CD4-positive, alpha-beta T cell (primary cell): ENCODE data around the gene WIPI1. TPM values are rescaled to one million over a fixed set of nuclear protein-coding genes. Genes with fewer than 3 reads are reported as not detected.
"Not testable (repeated sequence)": the region's sequence is repeated elsewhere in the genome, so short reads cannot be mapped to it uniquely, and the experiment has no call there.

Experiments
- ATAC-seq: fragments of 200-7000 bp; cut with Tn5 transposase; one replicate; pipeline ENCODE4 v1.10.0; 2022; ENCODE audit warnings: mild to moderate bottlenecking; ENCODE audit not compliant: poor library complexity
- CTCF ChIA-PET: fragments of 350-600 bp; sonication (Branson Sonifier 250); formaldehyde crosslinking; loops from one replicate; lab custom pipeline; 2021; ENCODE audit warnings: antibody characterized with exemption, inconsistent platforms; lab: Charles Lee
- POLR2A ChIA-PET: fragments of 350-600 bp; sonication (Branson Sonifier 250); formaldehyde crosslinking; loops from one replicate; lab custom pipeline; 2021; ENCODE audit warnings: antibody characterized with exemption, inconsistent platforms; lab: Charles Lee
- DNase-seq, 14 experiments: peaks; one replicate each; pipeline ENCODE4 v3.0.0-alpha.2; 2013 to 2020; ENCODE audit warnings: mixed read lengths in 2 of 14
- H3K27ac ChIP-seq, 2 donors: one replicate each; pipeline versions ENCODE4 v1.5.1 to v1.7.0; 2013; ENCODE audit warnings: low read length in 2 of 2, low read depth in 1 of 2, mild to moderate bottlenecking in 1 of 2
- H3K27me3 ChIP-seq, 2 experiments: 1 replicate in 1 of 2; 2 replicates in 1 of 2; pipeline versions ENCODE4 v1.6.1 to v1.7.0; 2013; ENCODE audit warnings: low read length in 2 of 2, control low read depth in 1 of 2, mild to moderate bottlenecking in 1 of 2, moderate library complexity in 1 of 2; ENCODE audit not compliant: insufficient read depth in 2 of 2, control insufficient read depth in 1 of 2
- H3K36me3 ChIP-seq: one replicate; pipeline ENCODE4 v1.6.1; 2013; ENCODE audit warnings: low read length, control low read depth; ENCODE audit not compliant: insufficient read depth
- H3K4me1 ChIP-seq: one replicate; pipeline ENCODE4 v1.6.1; 2013; ENCODE audit warnings: low read length, control low read depth; ENCODE audit not compliant: insufficient read depth
- H3K4me3 ChIP-seq: one replicate; pipeline ENCODE4 v1.5.1; 2013; ENCODE audit warnings: mild to moderate bottlenecking, low read length, moderate library complexity
- H3K9me3 ChIP-seq, 2 experiments: 1 replicate in 1 of 2; 2 replicates in 1 of 2; pipeline versions ENCODE4 v1.6.1 to v1.7.0; 2013; ENCODE audit warnings: low read length in 2 of 2, mild to moderate bottlenecking in 2 of 2, control low read depth in 1 of 2, moderate library complexity in 1 of 2; ENCODE audit not compliant: control insufficient read depth in 1 of 2, insufficient read depth in 1 of 2
- H3K27ac Mint-ChIP-seq: one replicate; pipeline ENCODE4 v1.8.0; 2020; ENCODE audit warnings: mixed read lengths
- H3K27me3 Mint-ChIP-seq: one replicate; pipeline ENCODE4 v1.8.0; 2021; ENCODE audit warnings: mixed read lengths
- H3K36me3 Mint-ChIP-seq: one replicate; pipeline ENCODE4 v1.8.0; 2021; ENCODE audit warnings: low read depth, mixed read lengths
- H3K4me1 Mint-ChIP-seq: one replicate; pipeline ENCODE4 v1.8.0; 2021; ENCODE audit warnings: low read depth, mixed read lengths
- H3K4me3 Mint-ChIP-seq: one replicate; pipeline ENCODE4 v1.8.0; 2020; ENCODE audit warnings: mild to moderate bottlenecking, mixed read lengths
- H3K9me3 Mint-ChIP-seq: one replicate; pipeline ENCODE4 v1.8.0; 2020; ENCODE audit warnings: mixed read lengths
- intact Hi-C, 2 experiments: fragments of 100-400 bp; cut with DNase I in 1 of 2; cut with micrococcal nuclease in 1 of 2; formaldehyde crosslinking; loops; one replicate each; pipeline versions ENCODE4 v1.15.1 to v1.9.0; 2023 to 2025; cut with DNase I, micrococcal nuclease
- total RNA-seq, 174 experiments: library from RNA in 2 of 174; stranded (reverse) in 2 of 174; gene quantifications; one replicate each; pipeline ENCODE4 v1.2.3 and lab custom pipeline; 2021 to 2026
- TF ChIP-seq, protein P1 (sequence below): fragments of 200-600 bp; IDR thresholded peaks from one replicate; pipeline ENCODE4 v1.8.0; 2022; ENCODE audit warnings: antibody characterized with exemption, mild to moderate bottlenecking

WIPI1 gene
- total RNA-seq, 2 experiments from 2014 or later = 2.0 to 2.6 TPM

DNA sequence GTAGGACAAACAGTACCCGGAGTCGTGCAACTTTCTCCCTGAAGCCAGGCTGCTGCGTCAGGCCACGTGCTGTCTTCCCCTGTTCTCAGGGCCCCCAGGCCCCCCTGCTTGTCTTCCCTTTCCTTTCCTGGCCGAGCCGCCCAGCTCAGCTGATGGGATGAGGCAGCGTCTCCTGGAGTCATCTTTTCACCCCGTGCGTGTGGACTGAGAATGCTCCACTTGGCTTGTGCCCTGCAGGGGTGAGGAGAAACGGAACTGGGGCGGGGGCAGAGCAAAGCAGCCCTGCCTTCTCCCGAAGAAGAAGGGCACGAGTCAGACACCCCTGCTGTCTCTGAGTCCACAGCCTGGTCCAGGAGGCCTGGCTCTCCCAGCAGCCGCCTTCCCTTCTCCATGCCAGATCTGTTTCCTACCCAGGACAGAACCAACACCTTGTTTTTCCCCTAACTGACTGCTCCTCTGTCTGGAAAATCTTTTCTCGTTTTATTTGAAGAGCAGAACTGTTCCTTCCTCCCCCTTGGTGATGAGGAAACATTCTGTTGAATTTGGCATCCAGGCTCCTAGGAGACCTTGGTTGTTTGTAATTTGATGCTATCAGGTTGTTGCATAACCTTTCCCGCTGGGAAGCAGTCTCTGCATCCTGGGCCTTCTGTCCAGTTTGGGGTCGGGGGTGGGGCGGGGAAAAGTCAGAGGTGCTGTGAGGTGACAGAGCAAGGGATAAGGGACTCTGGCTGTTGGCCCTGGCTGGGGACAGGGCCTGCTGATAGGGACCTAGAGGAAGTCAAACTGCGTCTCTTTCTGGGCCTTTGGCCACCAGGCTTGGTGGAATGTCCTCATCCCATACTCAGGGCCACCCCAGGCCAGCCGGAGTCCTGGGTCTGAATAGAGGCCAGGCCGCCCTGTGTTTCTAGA is 78.8 kb downstream of the WIPI1 start:
- Mint-ChIP-seq H3K36me3 (no peaks in the 10 kb centered on the region), H3K27ac (no peak overlapping the region), H3K4me1 (peaks cover 15% of the 10 kb centered on the region), H3K4me3 (no peak overlapping the region), H3K9me3 (no peaks in the 10 kb centered on the region), H3K27me3 (no peaks in the 10 kb centered on the region)
- ChIA-PET POLR2A (no interaction called here), CTCF (interaction anchor here (0.7 kb wide), 1 partner anchor 510 kb away, joined by 3 read pairs; no protein-coding TSS in a partner anchor)
- TF ChIP-seq, protein P1, sequence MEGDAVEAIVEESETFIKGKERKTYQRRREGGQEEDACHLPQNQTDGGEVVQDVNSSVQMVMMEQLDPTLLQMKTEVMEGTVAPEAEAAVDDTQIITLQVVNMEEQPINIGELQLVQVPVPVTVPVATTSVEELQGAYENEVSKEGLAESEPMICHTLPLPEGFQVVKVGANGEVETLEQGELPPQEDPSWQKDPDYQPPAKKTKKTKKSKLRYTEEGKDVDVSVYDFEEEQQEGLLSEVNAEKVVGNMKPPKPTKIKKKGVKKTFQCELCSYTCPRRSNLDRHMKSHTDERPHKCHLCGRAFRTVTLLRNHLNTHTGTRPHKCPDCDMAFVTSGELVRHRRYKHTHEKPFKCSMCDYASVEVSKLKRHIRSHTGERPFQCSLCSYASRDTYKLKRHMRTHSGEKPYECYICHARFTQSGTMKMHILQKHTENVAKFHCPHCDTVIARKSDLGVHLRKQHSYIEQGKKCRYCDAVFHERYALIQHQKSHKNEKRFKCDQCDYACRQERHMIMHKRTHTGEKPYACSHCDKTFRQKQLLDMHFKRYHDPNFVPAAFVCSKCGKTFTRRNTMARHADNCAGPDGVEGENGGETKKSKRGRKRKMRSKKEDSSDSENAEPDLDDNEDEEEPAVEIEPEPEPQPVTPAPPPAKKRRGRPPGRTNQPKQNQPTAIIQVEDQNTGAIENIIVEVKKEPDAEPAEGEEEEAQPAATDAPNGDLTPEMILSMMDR = no peak
- Histone ChIP-seq H3K27me3 (no peaks in the 10 kb centered on the region), H3K4me1 (peaks cover 8% of the 10 kb centered on the region), H3K36me3 (no peaks in the 10 kb centered on the region), H3K27ac (no peak overlapping the region), H3K4me3 (no peak overlapping the region), H3K9me3 (no peaks in the 10 kb centered on the region)
- intact Hi-C loops = no loop called here
- ATAC-seq (no peak), DNase-seq (peak in 2 of 14 experiments; percentile 43 to 66)

DNA sequence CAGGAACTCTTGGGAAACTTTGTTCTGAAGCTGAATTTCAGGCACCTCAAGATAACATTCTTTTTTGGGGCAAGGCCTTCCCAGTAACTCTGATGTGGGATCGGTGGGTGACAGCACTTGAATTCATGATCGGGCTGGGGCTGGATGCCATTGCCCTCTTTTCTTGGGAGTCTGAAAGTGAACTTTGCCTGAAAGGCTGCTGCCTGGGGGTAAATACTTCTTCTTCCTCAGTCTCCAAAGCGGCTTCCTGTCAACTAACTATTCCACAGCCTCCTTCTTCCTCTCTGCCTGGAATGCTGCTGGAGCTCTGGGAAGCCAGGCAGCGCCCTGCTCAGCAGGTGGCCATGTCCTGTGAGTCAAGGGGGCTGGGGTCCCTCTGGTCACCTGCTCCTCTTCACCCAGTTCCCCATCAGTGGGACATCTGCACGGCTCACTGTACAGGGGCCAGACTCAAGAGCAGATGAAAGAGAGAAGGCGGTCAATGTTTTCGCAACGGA is 79.5 kb downstream of the WIPI1 start:
- intact Hi-C loops = no loop called here
- Mint-ChIP-seq H3K36me3 (no peaks in the 10 kb centered on the region), H3K4me1 (peaks cover 8% of the 10 kb centered on the region), H3K27me3 (no peaks in the 10 kb centered on the region), H3K27ac (no peak overlapping the region), H3K9me3 (no peaks in the 10 kb centered on the region), H3K4me3 (no peak overlapping the region)
- Histone ChIP-seq H3K4me1 (peaks cover 2% of the 10 kb centered on the region), H3K36me3 (no peaks in the 10 kb centered on the region), H3K27ac (no peak overlapping the region), H3K9me3 (no peaks in the 10 kb centered on the region), H3K27me3 (no peaks in the 10 kb centered on the region), H3K4me3 (no peak overlapping the region)
- no peak for DNase-seq
- TF ChIP-seq, protein P1 = no peak
- ChIA-PET CTCF (no interaction called here), POLR2A (no interaction called here)
- no peak for ATAC-seq

GRCh38 chr17:68376178-68376577 is 81.1 kb downstream of the WIPI1 start:
- H3K36me3 ChIP-seq, H3K4me1 ChIP-seq, H3K4me1 Mint-ChIP-seq, H3K4me3 Mint-ChIP-seq, H3K27ac ChIP-seq, DNase-seq, H3K27me3 ChIP-seq, H3K27ac Mint-ChIP-seq, H3K4me3 ChIP-seq, CTCF ChIA-PET, ATAC-seq, H3K9me3 ChIP-seq, H3K27me3 Mint-ChIP-seq, H3K9me3 Mint-ChIP-seq, intact Hi-C loops: not testable (repeated sequence)
- H3K36me3 Mint-ChIP-seq = peaks cover 13% of the 10 kb centered on the region
- POLR2A ChIA-PET = interaction anchor here (1.0 kb wide), 1 partner anchor 85 kb away, joined by 3 read pairs; the partner anchor contains the start of gene ARSG
